Karpas-422 (cell line): Measurements from ENCODE around the gene ADGRG2. TPM values are rescaled to one million over a fixed set of nuclear protein-coding genes. Genes with fewer than 3 reads are reported as not detected.

ENCODE experiments used
- DNase-seq: peaks from one replicate; pipeline ENCODE4 v3.0.0-alpha.2; 2015
- H2AFZ ChIP-seq: fragments of 200-600 bp; sonication (generic); 2 replicates; pipeline ENCODE4 v1.6.1; 2014; ENCODE audit warnings: antibody characterized with exemption, low read length, mixed read lengths
- H3K27ac ChIP-seq: fragments of 200-600 bp; sonication (generic); 2 replicates; pipeline ENCODE4 v1.5.1; 2014; ENCODE audit warnings: mild to moderate bottlenecking, low read length, moderate library complexity
- H3K27me3 ChIP-seq: fragments of 200-600 bp; sonication (generic); 2 replicates; pipeline ENCODE4 v1.6.1; 2014; ENCODE audit warnings: low read length, mixed read lengths
- H3K36me3 ChIP-seq: fragments of 200-600 bp; sonication (generic); 2 replicates; pipeline ENCODE4 v1.6.1; 2014; ENCODE audit warnings: low read length, mixed read lengths; ENCODE audit not compliant: insufficient read depth
- H3K4me1 ChIP-seq: fragments of 200-600 bp; sonication (generic); 2 replicates; pipeline ENCODE4 v1.6.1; 2014; ENCODE audit warnings: mild to moderate bottlenecking, low read length, mixed read lengths
- H3K4me2 ChIP-seq: fragments of 200-600 bp; sonication (generic); 2 replicates; pipeline ENCODE4 v1.6.1; 2014; ENCODE audit warnings: low read length, low read depth, mild to moderate bottlenecking; ENCODE audit not compliant: poor library complexity, severe bottlenecking
- H3K4me3 ChIP-seq: fragments of 200-600 bp; sonication (generic); 2 replicates; pipeline ENCODE4 v1.5.1; 2014; ENCODE audit warnings: mild to moderate bottlenecking, antibody characterized with exemption, low read length, mixed read lengths
- H3K79me2 ChIP-seq: fragments of 200-600 bp; sonication (generic); 2 replicates; pipeline ENCODE4 v1.6.1; 2014; ENCODE audit warnings: mild to moderate bottlenecking, low read length, mixed read lengths
- H3K9ac ChIP-seq: fragments of 200-600 bp; sonication (generic); 2 replicates; pipeline ENCODE4 v1.6.0; 2014; ENCODE audit warnings: low read length
- H3K9me2 ChIP-seq: fragments of 200-600 bp; sonication (generic), shearing (Covaris generic); replicated peaks from 2 replicates; pipeline ENCODE4 v1.6.0; 2014; ENCODE audit warnings: mild to moderate bottlenecking, low read length, moderate library complexity; ENCODE audit not compliant: insufficient read depth
- H3K9me3 ChIP-seq: fragments of 300-700, 200-600 bp; sonication (generic); 2 replicates; pipeline ENCODE4 v1.6.1; 2014; ENCODE audit warnings: low read length, mixed read lengths
- H4K20me1 ChIP-seq: fragments of 200-600 bp; sonication (generic); 2 replicates; pipeline ENCODE4 v1.6.1; 2014; ENCODE audit warnings: mild to moderate bottlenecking, antibody characterized with exemption, low read length, low read depth; ENCODE audit not compliant: insufficient read depth
- total RNA-seq: library from RNA; depleted of rRNA; stranded (reverse); fragments of >200 nt; shearing (Covaris generic); gene quantifications from 2 replicates; pipeline ENCODE4 v1.2.3, GENCODE V29; 2014; ENCODE audit warnings: low replicate concordance

Gene ADGRG2
- total RNA-seq, 1 experiment from 2014 or later: not detected

DNA sequence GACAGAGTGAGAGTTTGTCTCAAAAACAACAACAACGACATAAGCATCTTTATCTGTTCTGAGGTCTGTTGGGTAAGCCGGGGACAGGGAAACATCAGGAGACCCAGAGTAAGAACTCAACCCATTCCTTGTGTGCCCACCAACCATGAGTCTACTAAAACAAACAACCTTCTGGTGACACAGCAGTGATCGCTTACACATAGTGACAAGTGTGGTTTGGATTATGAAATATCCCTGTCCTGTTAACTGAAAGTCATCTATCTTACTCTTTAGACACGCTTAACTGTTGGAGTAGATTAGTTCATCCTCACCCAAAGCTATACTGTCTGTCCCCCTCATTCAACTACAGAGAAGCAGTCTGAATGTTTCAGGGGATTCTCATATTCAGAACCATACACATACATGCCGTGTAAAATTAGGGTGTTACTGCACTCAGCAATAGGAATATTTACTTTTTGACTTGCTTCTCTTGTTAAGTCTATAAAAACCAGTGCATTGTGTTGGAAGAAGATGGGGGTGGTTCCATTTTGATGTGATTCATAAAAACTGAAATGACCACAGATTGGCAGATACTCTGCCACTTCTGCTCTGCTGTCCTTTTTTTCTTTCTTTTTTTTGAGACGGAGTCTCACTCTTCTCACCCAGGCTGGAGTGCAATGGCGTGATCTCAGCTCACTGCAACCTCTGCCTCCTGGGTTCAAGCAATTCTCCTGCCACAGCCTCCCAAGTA lies 165.8 kb downstream of the ADGRG2 start:
- no peak for DNase-seq
- Histone ChIP-seq H3K9me3 (no peaks in the 10 kb centered on the region), H3K9me2 (no peaks in the 10 kb centered on the region), H3K4me1 (no peaks in the 10 kb centered on the region; the same call in 1 of the 2 replicates), H3K4me2 (no peak overlapping the region), H3K27me3 (no peaks in the 10 kb centered on the region), H3K27ac (no peak overlapping the region), H3K4me3 (no peak overlapping the region), H4K20me1 (0 out of 2 replicates have a peak, but pooled peaks cover 4% of the 10 kb centered on the region), H3K9ac (no peak overlapping the region), H3K36me3 (no peaks in the 10 kb centered on the region), H3K79me2 (peaks cover 53% of the 10 kb centered on the region), H2AFZ (no peak overlapping the region)

GRCh38 chrX:18955676-18956075 lies 166.6 kb downstream of the ADGRG2 start:
- Histone ChIP-seq H3K27me3 (no peaks in the 10 kb centered on the region), H2AFZ (no peak overlapping the region), H3K9ac (no peak overlapping the region), H3K4me1 (no peaks in the 10 kb centered on the region; the same call in 1 of the 2 replicates), H3K9me3 (no peaks in the 10 kb centered on the region), H3K4me3 (no peak overlapping the region), H3K27ac (no peak overlapping the region), H3K4me2 (no peak overlapping the region), H3K36me3 (no peaks in the 10 kb centered on the region), H4K20me1 (0 out of 2 replicates have a peak, but pooled peaks cover 4% of the 10 kb centered on the region), H3K79me2 (peaks cover 49% of the 10 kb centered on the region), H3K9me2 (no peaks in the 10 kb centered on the region)
- no peak for DNase-seq

DNA sequence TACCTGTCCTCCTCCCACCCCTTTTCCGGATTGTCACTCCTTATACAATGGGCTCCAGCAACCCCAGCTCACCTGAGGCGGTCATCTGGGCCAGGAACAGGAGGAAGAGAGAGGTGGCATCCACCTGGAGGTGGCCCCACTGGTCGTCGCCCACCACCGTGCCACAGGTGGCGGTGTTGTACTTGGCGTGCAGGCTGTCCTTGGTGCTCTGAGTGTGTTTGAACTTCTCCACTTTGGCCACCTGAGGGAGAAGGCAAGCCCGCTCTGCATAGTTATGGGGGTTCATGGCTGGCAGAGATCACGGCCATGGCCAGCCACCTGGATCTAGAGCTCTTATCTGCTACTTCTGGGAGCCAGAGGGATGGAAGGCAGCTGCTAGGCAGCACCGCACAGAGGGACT lies 171.2 kb downstream of the ADGRG2 start:
- Histone ChIP-seq H3K79me2 (peaks cover 15% of the 10 kb centered on the region), H3K36me3 (no peaks in the 10 kb centered on the region), H3K9me2 (no peaks in the 10 kb centered on the region), H3K27ac (no peak overlapping the region), H3K4me3 (no peak overlapping the region), H3K27me3 (no peaks in the 10 kb centered on the region), H3K4me2 (no peak overlapping the region), H3K9ac (no peak overlapping the region), H4K20me1 (0 out of 2 replicates have a peak, but pooled peaks cover 4% of the 10 kb centered on the region), H2AFZ (no peak overlapping the region), H3K4me1 (no peaks in the 10 kb centered on the region), H3K9me3 (no peaks in the 10 kb centered on the region)
- peak; percentile 66 for DNase-seq

GRCh38 chrX:18949944-18950301 lies 172.3 kb downstream of the ADGRG2 start:
- Histone ChIP-seq H3K79me2 (peaks cover 6% of the 10 kb centered on the region), H4K20me1 (no peaks in the 10 kb centered on the region), H3K27me3 (no peaks in the 10 kb centered on the region), H3K4me3 (no peak overlapping the region), H3K4me1 (no peaks in the 10 kb centered on the region), H3K4me2 (no peak overlapping the region), H3K27ac (no peak overlapping the region), H3K9me2 (no peaks in the 10 kb centered on the region), H3K9ac (no peak overlapping the region), H3K36me3 (no peaks in the 10 kb centered on the region), H2AFZ (no peak overlapping the region), H3K9me3 (no peaks in the 10 kb centered on the region)
- no peak for DNase-seq

GRCh38 chrX:18949291-18949943 lies 172.9 kb downstream of the ADGRG2 start:
- Histone ChIP-seq H3K27me3 (no peaks in the 10 kb centered on the region), H3K9me2 (no peaks in the 10 kb centered on the region), H4K20me1 (no peaks in the 10 kb centered on the region), H3K4me3 (no peak overlapping the region), H3K36me3 (no peaks in the 10 kb centered on the region), H3K79me2 (peaks cover under 1% of the 10 kb centered on the region; the same call in 1 of the 2 replicates), H3K9ac (no peak overlapping the region), H2AFZ (no peak overlapping the region), H3K4me1 (no peaks in the 10 kb centered on the region), H3K27ac (no peak overlapping the region), H3K9me3 (no peaks in the 10 kb centered on the region), H3K4me2 (no peak overlapping the region)
- DNase-seq: no peak

DNA sequence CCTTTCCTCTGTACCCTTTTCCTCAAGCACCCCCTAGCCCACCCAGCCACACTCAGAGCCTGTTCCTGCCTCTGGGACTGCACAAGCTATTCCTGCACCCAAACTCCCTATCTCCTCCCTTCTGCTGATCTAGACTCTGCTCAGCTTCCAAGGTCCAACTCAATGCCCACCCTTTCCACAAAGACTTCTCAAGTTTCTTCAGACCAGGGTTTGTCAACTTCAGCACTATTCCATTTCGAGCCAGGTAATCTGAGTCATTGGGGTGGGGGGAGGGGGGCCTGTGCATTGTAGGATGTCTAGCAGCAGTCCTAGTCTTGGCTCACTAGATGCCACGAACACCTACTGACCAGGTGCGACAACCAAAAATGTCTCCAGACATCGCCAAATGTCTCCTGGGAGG lies 175.7 kb downstream of the ADGRG2 start:
- no peak overlapping the region for H3K27ac ChIP-seq
- no peaks in the 10 kb centered on the region for H3K9me3 ChIP-seq
- no peak overlapping the region for H3K4me3 ChIP-seq
- no peak overlapping the region for H2AFZ ChIP-seq
- H3K4me1 ChIP-seq: no peaks in the 10 kb centered on the region
- no peaks in the 10 kb centered on the region for H3K9me2 ChIP-seq
- H3K79me2 ChIP-seq: no peaks in the 10 kb centered on the region
- H3K4me2 ChIP-seq: no peak overlapping the region
- no peaks in the 10 kb centered on the region for H4K20me1 ChIP-seq
- H3K36me3 ChIP-seq: no peaks in the 10 kb centered on the region
- DNase-seq: no peak
- no peak overlapping the region for H3K9ac ChIP-seq
- H3K27me3 ChIP-seq: no peaks in the 10 kb centered on the region

- no peaks in the 10 kb centered on the region for H3K9me3 ChIP-seq
- no peak overlapping the region for H2AFZ ChIP-seq
- DNase-seq: no peak
- no peaks in the 10 kb centered on the region for H4K20me1 ChIP-seq
- no peaks in the 10 kb centered on the region for H3K4me1 ChIP-seq
- no peaks in the 10 kb centered on the region for H3K27me3 ChIP-seq
- no peak overlapping the region for H3K4me3 ChIP-seq
- no peaks in the 10 kb centered on the region for H3K36me3 ChIP-seq
- H3K9ac ChIP-seq: no peak overlapping the region
- H3K27ac ChIP-seq: no peak overlapping the region
- H3K79me2 ChIP-seq: no peaks in the 10 kb centered on the region
- H3K9me2 ChIP-seq: no peaks in the 10 kb centered on the region
- no peak overlapping the region for H3K4me2 ChIP-seq
Measured at GRCh38 chrX:18946157-18946556, 176.1 kb downstream of the ADGRG2 start.

DNA sequence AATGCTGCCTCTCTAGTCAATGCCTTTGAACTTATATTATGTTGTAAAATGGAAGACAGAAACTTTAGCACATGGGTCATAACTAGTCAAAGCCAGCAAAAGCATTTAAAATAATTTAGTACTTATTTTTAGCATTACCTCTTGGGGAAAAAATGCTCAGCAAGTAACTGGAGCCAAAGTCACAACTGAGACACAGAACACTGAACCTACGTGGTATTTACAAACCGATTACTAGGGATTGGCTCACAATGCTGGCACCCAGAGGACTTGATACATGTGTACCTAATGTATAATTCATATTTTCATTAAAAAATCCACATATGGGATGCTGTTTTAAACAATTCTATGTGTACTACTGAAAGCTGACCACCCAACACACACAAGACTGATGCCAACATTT lies 176.8 kb downstream of the ADGRG2 start:
- Histone ChIP-seq H3K4me3 (no peak overlapping the region), H3K4me1 (no peaks in the 10 kb centered on the region), H3K9me3 (no peaks in the 10 kb centered on the region), H3K27me3 (no peaks in the 10 kb centered on the region), H3K9me2 (no peaks in the 10 kb centered on the region), H2AFZ (no peak overlapping the region), H4K20me1 (no peaks in the 10 kb centered on the region), H3K79me2 (no peaks in the 10 kb centered on the region), H3K36me3 (no peaks in the 10 kb centered on the region), H3K9ac (no peak overlapping the region), H3K27ac (no peak overlapping the region), H3K4me2 (no peak overlapping the region)
- no peak for DNase-seq
